Peyer's patch (tissue), 4 donors: ENCODE measurements around the gene LMO3. TPM values are rescaled to one million over a fixed set of nuclear protein-coding genes. Genes with fewer than 3 reads are reported as not detected.

Experiments used
- DNase-seq, 3 donors: peaks; one replicate each; pipeline ENCODE4 v3.0.0-alpha.2; 2017 to 2019
- H3K27ac ChIP-seq, 4 donors: fragments of 200-600 bp; sonication (generic); one replicate each; pipeline ENCODE4 v1.5.1; 2016 to 2019
- H3K27me3 ChIP-seq, 2 donors: fragments of 200-600 bp; sonication (generic); one replicate each; pipeline ENCODE4 v1.5.1; 2019
- H3K36me3 ChIP-seq, 3 donors: fragments of 200-600 bp; sonication (generic); one replicate each; pipeline ENCODE4 v1.5.1; 2016 to 2019
- H3K4me1 ChIP-seq, 4 donors: fragments of 200-600 bp; sonication (generic); one replicate each; pipeline ENCODE4 v1.5.1; 2016 to 2019
- H3K4me3 ChIP-seq, 4 donors: fragments of 200-600 bp; sonication (generic); 1 replicate in 3 of 4; 2 replicates in 1 of 4; pipeline ENCODE4 v1.5.1; 2016 to 2019; ENCODE audit warnings: mild to moderate bottlenecking in 1 of 4
- H3K9me3 ChIP-seq, 4 donors: fragments of 200-600 bp; sonication (generic); one replicate each; pipeline ENCODE4 v1.5.1; 2016 to 2019; ENCODE audit warnings: mild to moderate bottlenecking in 1 of 4
- CTCF ChIP-seq, 6 experiments: fragments of 450-650 bp in 4 of 6; fragments of 200-600 bp in 2 of 6; sonication (generic) in 1 of 6; IDR thresholded peaks; one replicate each; pipeline ENCODE4 v1.5.1; 2017 to 2019; ENCODE audit warnings: antibody characterized with exemption in 6 of 6, mild to moderate bottlenecking in 3 of 6, moderate library complexity in 1 of 6
- POLR2A ChIP-seq, 2 donors: fragments of 450-650 bp; IDR thresholded peaks; one replicate each; pipeline ENCODE4 v1.5.1; 2017; ENCODE audit warnings: antibody characterized with exemption in 2 of 2, mild to moderate bottlenecking in 2 of 2, moderate library complexity in 2 of 2
- total RNA-seq, 4 donors: library from RNA; depleted of rRNA; stranded (reverse); fragments of >200 nt; gene quantifications; one replicate each; pipeline ENCODE4 v1.1.0, GENCODE V29; 2016

LMO3 gene
- total RNA-seq, 4 donors from 2014 or later = 6.6 to 9.9 (median 7.9) TPM

GRCh38 chr12:16599081-16599480 lies 6.9 kb downstream of the LMO3 start:
- no peak for DNase-seq
- no peaks in the 10 kb centered on the region for H3K36me3 ChIP-seq
- no peaks in the 10 kb centered on the region for H3K9me3 ChIP-seq
- no peak overlapping the region for H3K4me3 ChIP-seq
- no peaks in the 10 kb centered on the region for H3K27me3 ChIP-seq
- TF ChIP-seq CTCF (IDR thresholded peaks at IDR 0.05) (no peak), POLR2A (IDR thresholded peaks at IDR 0.05) (no peak)
- H3K27ac ChIP-seq = peak overlapping the region in 1 of 4 donors; percentile 29
- no peaks in the 10 kb centered on the region for H3K4me1 ChIP-seq

GRCh38 chr12:16594797-16595196 lies 11.2 kb downstream of the LMO3 start:
- no peaks in the 10 kb centered on the region for H3K4me1 ChIP-seq
- H3K27me3 ChIP-seq = no peaks in the 10 kb centered on the region
- no peak overlapping the region for H3K4me3 ChIP-seq
- H3K9me3 ChIP-seq = no peaks in the 10 kb centered on the region
- H3K36me3 ChIP-seq = no peaks in the 10 kb centered on the region
- TF ChIP-seq POLR2A (IDR thresholded peaks at IDR 0.05) (no peak), CTCF (IDR thresholded peaks at IDR 0.05) (no peak)
- H3K27ac ChIP-seq = no peak overlapping the region
- no peak for DNase-seq

GRCh38 chr12:16593546-16593945 lies 12.4 kb downstream of the LMO3 start:
- no peak overlapping the region for H3K4me3 ChIP-seq
- no peak for DNase-seq
- H3K9me3 ChIP-seq = no peaks in the 10 kb centered on the region
- no peaks in the 10 kb centered on the region for H3K4me1 ChIP-seq
- H3K27me3 ChIP-seq = no peaks in the 10 kb centered on the region
- H3K36me3 ChIP-seq = no peaks in the 10 kb centered on the region
- H3K27ac ChIP-seq = no peak overlapping the region
- TF ChIP-seq CTCF (IDR thresholded peaks at IDR 0.05) (no peak), POLR2A (IDR thresholded peaks at IDR 0.05) (no peak)

- no peaks in the 10 kb centered on the region for H3K9me3 ChIP-seq
- no peak overlapping the region for H3K27ac ChIP-seq
- H3K4me3 ChIP-seq = no peak overlapping the region
- no peaks in the 10 kb centered on the region for H3K27me3 ChIP-seq
- no peaks in the 10 kb centered on the region for H3K36me3 ChIP-seq
- DNase-seq = no peak
- no peak for TF ChIP-seq POLR2A (IDR thresholded peaks at IDR 0.05)
- no peak for TF ChIP-seq CTCF (IDR thresholded peaks at IDR 0.05)
- no peaks in the 10 kb centered on the region for H3K4me1 ChIP-seq
Observed at GRCh38 chr12:16590645-16591044, 15.3 kb downstream of the LMO3 start.

DNA sequence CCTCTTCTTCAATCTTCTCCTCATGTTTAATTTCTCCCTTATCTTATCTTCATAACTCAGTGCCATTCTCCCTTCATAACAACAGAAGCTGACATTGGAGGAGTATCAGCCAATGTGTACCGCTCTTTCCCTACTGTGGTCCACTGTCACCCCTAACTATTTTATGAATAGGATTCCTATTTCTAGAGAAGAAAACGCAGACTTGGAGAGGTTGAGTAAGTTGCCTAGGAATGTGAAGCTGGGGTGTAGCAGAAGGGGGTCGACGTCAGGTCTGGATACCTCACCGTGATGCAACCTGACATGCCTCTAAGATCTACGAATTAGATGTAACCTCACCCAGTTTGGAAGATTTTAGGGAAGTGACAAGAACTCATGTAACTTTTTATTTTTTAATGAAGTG lies 17.1 kb downstream of the LMO3 start:
- no peak overlapping the region for H3K27ac ChIP-seq
- H3K9me3 ChIP-seq = no peaks in the 10 kb centered on the region
- no peaks in the 10 kb centered on the region for H3K4me1 ChIP-seq
- TF ChIP-seq POLR2A (IDR thresholded peaks at IDR 0.05) = no peak
- no peak for TF ChIP-seq CTCF (IDR thresholded peaks at IDR 0.05)
- H3K27me3 ChIP-seq = no peaks in the 10 kb centered on the region
- H3K4me3 ChIP-seq = no peak overlapping the region
- H3K36me3 ChIP-seq = no peaks in the 10 kb centered on the region
- DNase-seq = no peak

DNA sequence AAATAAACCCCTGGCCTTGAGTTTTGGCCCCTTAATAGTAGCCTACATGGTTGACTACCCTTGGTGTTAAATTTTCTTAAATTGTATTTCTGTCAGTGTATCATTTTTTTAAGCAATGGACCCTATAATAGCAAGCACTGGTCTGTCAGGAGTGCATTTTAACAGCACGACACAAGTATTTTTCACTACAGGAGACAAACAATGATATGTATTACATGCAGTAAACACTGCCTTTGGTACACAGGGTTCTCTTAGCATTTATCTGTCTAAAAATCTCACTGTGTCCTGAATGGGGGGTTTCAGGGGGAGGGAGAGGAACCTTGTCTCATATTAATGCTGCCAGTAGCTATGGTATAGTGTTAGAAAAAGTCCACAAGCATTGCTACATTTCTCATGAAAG lies 18.4 kb downstream of the LMO3 start:
- H3K4me3 ChIP-seq = no peak overlapping the region
- peak overlapping the region in 1 of 4 donors; percentile 50 for H3K27ac ChIP-seq
- no peaks in the 10 kb centered on the region for H3K27me3 ChIP-seq
- no peaks in the 10 kb centered on the region for H3K9me3 ChIP-seq
- no peaks in the 10 kb centered on the region for H3K4me1 ChIP-seq
- TF ChIP-seq CTCF (IDR thresholded peaks at IDR 0.05) (no peak), POLR2A (IDR thresholded peaks at IDR 0.05) (no peak)
- no peaks in the 10 kb centered on the region for H3K36me3 ChIP-seq
- DNase-seq = no peak
